Measurements from ENCODE around the gene IL17RA.

Gene IL17RA

GRCh38 chr22:17098379-17098819, 13.6 kb downstream of the IL17RA start:
- Histone ChIP-seq H3K4me1 (ENCODE audit: insufficient read depth, low read length) (no peaks in the 10 kb centered on the region), H3K4me3 (ENCODE audit: low read depth in 1 of 2, low read length in 2 of 2) (no peak overlapping the region), H3K36me3 (ENCODE audit: insufficient read depth, low read length) (peaks cover 34% of the 10 kb centered on the region), H3K27ac (ENCODE audit: low read depth, low read length) (no peak overlapping the region), H3K9ac (ENCODE audit: low read length) (no peak overlapping the region), H3K9me3 (ENCODE audit: low read length) (no peaks in the 10 kb centered on the region), H3K27me3 (ENCODE audit: control insufficient read depth in 1 of 2, insufficient read depth in 2 of 2, low read length in 2 of 2) (no peaks in the 10 kb centered on the region)

GRCh38 chr22:17100621-17101020, 15.8 kb downstream of the IL17RA start:
- no peaks in the 10 kb centered on the region for H3K9me3 ChIP-seq (ENCODE audit: low read length)
- peaks cover 36% of the 10 kb centered on the region for H3K36me3 ChIP-seq (ENCODE audit: insufficient read depth, low read length)
- H3K27ac ChIP-seq (ENCODE audit: low read depth, low read length): no peak overlapping the region
- no peak overlapping the region for H3K9ac ChIP-seq (ENCODE audit: low read length)
- H3K4me3 ChIP-seq (ENCODE audit: low read depth in 1 of 2, low read length in 2 of 2): no peak overlapping the region
- no peaks in the 10 kb centered on the region for H3K4me1 ChIP-seq (ENCODE audit: insufficient read depth, low read length)
- no peaks in the 10 kb centered on the region for H3K27me3 ChIP-seq (ENCODE audit: control insufficient read depth in 1 of 2, insufficient read depth in 2 of 2, low read length in 2 of 2)

GRCh38 chr22:17101475-17102296, 16.9 kb downstream of the IL17RA start:
- H3K27ac ChIP-seq (ENCODE audit: low read depth, low read length): no peak overlapping the region
- H3K9ac ChIP-seq (ENCODE audit: low read length): no peak overlapping the region

GRCh38 chr22:17102297-17102667, 17.5 kb downstream of the IL17RA start:
- Histone ChIP-seq H3K9me3 (ENCODE audit: low read length) (no peaks in the 10 kb centered on the region), H3K27me3 (ENCODE audit: control insufficient read depth in 1 of 2, insufficient read depth in 2 of 2, low read length in 2 of 2) (no peaks in the 10 kb centered on the region), H3K4me1 (ENCODE audit: insufficient read depth, low read length) (no peaks in the 10 kb centered on the region), H3K27ac (ENCODE audit: low read depth, low read length) (no peak overlapping the region), H3K4me3 (ENCODE audit: low read depth in 1 of 2, low read length in 2 of 2) (no peak overlapping the region), H3K9ac (ENCODE audit: low read length) (no peak overlapping the region), H3K36me3 (ENCODE audit: insufficient read depth, low read length) (peaks cover 36% of the 10 kb centered on the region)

More at GRCh38 chr22:17101475-17102296, 16.9 kb downstream of the IL17RA start:
- Histone ChIP-seq H3K27me3 (ENCODE audit: control insufficient read depth in 1 of 2, insufficient read depth in 2 of 2, low read length in 2 of 2) (no peaks in the 10 kb centered on the region), H3K9me3 (ENCODE audit: low read length) (no peaks in the 10 kb centered on the region), H3K4me1 (ENCODE audit: insufficient read depth, low read length) (no peaks in the 10 kb centered on the region), H3K36me3 (ENCODE audit: insufficient read depth, low read length) (peaks cover 36% of the 10 kb centered on the region), H3K4me3 (ENCODE audit: low read depth in 1 of 2, low read length in 2 of 2) (no peak overlapping the region)

- H3K27me3 ChIP-seq (ENCODE audit: control insufficient read depth in 1 of 2, insufficient read depth in 2 of 2, low read length in 2 of 2): no peaks in the 10 kb centered on the region
- H3K4me1 ChIP-seq (ENCODE audit: insufficient read depth, low read length): no peaks in the 10 kb centered on the region
- H3K9ac ChIP-seq (ENCODE audit: low read length): no peak overlapping the region
- H3K9me3 ChIP-seq (ENCODE audit: low read length): no peaks in the 10 kb centered on the region
- no peak overlapping the region for H3K4me3 ChIP-seq (ENCODE audit: low read depth in 1 of 2, low read length in 2 of 2)
- peaks cover 33% of the 10 kb centered on the region for H3K36me3 ChIP-seq (ENCODE audit: insufficient read depth, low read length)
- no peak overlapping the region for H3K27ac ChIP-seq (ENCODE audit: low read depth, low read length)
Measured at GRCh38 chr22:17103351-17103750, 18.6 kb downstream of the IL17RA start.

GRCh38 chr22:17104336-17104935, 19.6 kb downstream of the IL17RA start:
- no peaks in the 10 kb centered on the region for H3K4me1 ChIP-seq (ENCODE audit: insufficient read depth, low read length)
- no peak overlapping the region for H3K4me3 ChIP-seq (ENCODE audit: low read depth in 1 of 2, low read length in 2 of 2)
- H3K27me3 ChIP-seq (ENCODE audit: control insufficient read depth in 1 of 2, insufficient read depth in 2 of 2, low read length in 2 of 2): no peaks in the 10 kb centered on the region
- H3K36me3 ChIP-seq (ENCODE audit: insufficient read depth, low read length): peaks cover 23% of the 10 kb centered on the region
- H3K9ac ChIP-seq (ENCODE audit: low read length): no peak overlapping the region
- H3K9me3 ChIP-seq (ENCODE audit: low read length): no peaks in the 10 kb centered on the region
- H3K27ac ChIP-seq (ENCODE audit: low read depth, low read length): no peak overlapping the region

- H3K4me1 ChIP-seq (ENCODE audit: insufficient read depth, low read length): no peaks in the 10 kb centered on the region
- H3K4me3 ChIP-seq (ENCODE audit: low read depth in 1 of 2, low read length in 2 of 2): no peak overlapping the region
- no peaks in the 10 kb centered on the region for H3K9me3 ChIP-seq (ENCODE audit: low read length)
- H3K27ac ChIP-seq (ENCODE audit: low read depth, low read length): no peak overlapping the region
- H3K27me3 ChIP-seq (ENCODE audit: control insufficient read depth in 1 of 2, insufficient read depth in 2 of 2, low read length in 2 of 2): no peaks in the 10 kb centered on the region
- H3K9ac ChIP-seq (ENCODE audit: low read length): no peak overlapping the region
- H3K36me3 ChIP-seq (ENCODE audit: insufficient read depth, low read length): peaks cover 13% of the 10 kb centered on the region
Measured at GRCh38 chr22:17105143-17106129, 20.6 kb downstream of the IL17RA start.

- no peak overlapping the region for H3K27ac ChIP-seq (ENCODE audit: low read depth, low read length)
- H3K36me3 ChIP-seq (ENCODE audit: insufficient read depth, low read length): peaks cover 9% of the 10 kb centered on the region
- no peaks in the 10 kb centered on the region for H3K4me1 ChIP-seq (ENCODE audit: insufficient read depth, low read length)
- no peak overlapping the region for H3K4me3 ChIP-seq (ENCODE audit: low read depth in 1 of 2, low read length in 2 of 2)
- no peak overlapping the region for H3K9ac ChIP-seq (ENCODE audit: low read length)
- no peaks in the 10 kb centered on the region for H3K27me3 ChIP-seq (ENCODE audit: control insufficient read depth in 1 of 2, insufficient read depth in 2 of 2, low read length in 2 of 2)
- no peaks in the 10 kb centered on the region for H3K9me3 ChIP-seq (ENCODE audit: low read length)
Measured at GRCh38 chr22:17106161-17106784, 21.5 kb downstream of the IL17RA start.

- no peaks in the 10 kb centered on the region for H3K27me3 ChIP-seq (ENCODE audit: control insufficient read depth in 1 of 2, insufficient read depth in 2 of 2, low read length in 2 of 2)
- H3K27ac ChIP-seq (ENCODE audit: low read depth, low read length): no peak overlapping the region
- peaks cover 5% of the 10 kb centered on the region for H3K36me3 ChIP-seq (ENCODE audit: insufficient read depth, low read length)
- no peaks in the 10 kb centered on the region for H3K4me1 ChIP-seq (ENCODE audit: insufficient read depth, low read length)
- H3K9me3 ChIP-seq (ENCODE audit: low read length): no peaks in the 10 kb centered on the region
- no peak overlapping the region for H3K9ac ChIP-seq (ENCODE audit: low read length)
- H3K4me3 ChIP-seq (ENCODE audit: low read depth in 1 of 2, low read length in 2 of 2): no peak overlapping the region
Measured at GRCh38 chr22:17106785-17107546, 22.2 kb downstream of the IL17RA start.

GRCh38 chr22:17107547-17107810, 22.7 kb downstream of the IL17RA start:
- H3K9ac ChIP-seq (ENCODE audit: low read length): no peak overlapping the region
- H3K9me3 ChIP-seq (ENCODE audit: low read length): no peaks in the 10 kb centered on the region
- H3K4me1 ChIP-seq (ENCODE audit: insufficient read depth, low read length): no peaks in the 10 kb centered on the region
- H3K36me3 ChIP-seq (ENCODE audit: insufficient read depth, low read length): peaks cover 5% of the 10 kb centered on the region
- no peak overlapping the region for H3K27ac ChIP-seq (ENCODE audit: low read depth, low read length)
- no peaks in the 10 kb centered on the region for H3K27me3 ChIP-seq (ENCODE audit: control insufficient read depth in 1 of 2, insufficient read depth in 2 of 2, low read length in 2 of 2)
- no peak overlapping the region for H3K4me3 ChIP-seq (ENCODE audit: low read depth in 1 of 2, low read length in 2 of 2)
